Measurements from ENCODE around the gene ASB1.

- TF ChIP-seq POLR2A (IDR thresholded peaks at IDR 0.05) (no peak), CTCF (IDR thresholded peaks at IDR 0.05) (no peak)
Observed at GRCh38 chr2:238418196-238418998, 8.3 kb upstream of the ASB1 start.
